GM21515 (cell line): ENCODE measurements around the gene HIF1A.
"Not testable (repeated sequence)": the region's sequence is repeated elsewhere in the genome, so short reads cannot be mapped to it uniquely, and the experiment has no call there.

Source experiments
- ATAC-seq: cut with Tn5 transposase; IDR thresholded peaks from one replicate; pipeline ENCODE4 v1.9.1; 2021; ENCODE audit not compliant: unreplicated experiment

The HIF1A gene

DNA sequence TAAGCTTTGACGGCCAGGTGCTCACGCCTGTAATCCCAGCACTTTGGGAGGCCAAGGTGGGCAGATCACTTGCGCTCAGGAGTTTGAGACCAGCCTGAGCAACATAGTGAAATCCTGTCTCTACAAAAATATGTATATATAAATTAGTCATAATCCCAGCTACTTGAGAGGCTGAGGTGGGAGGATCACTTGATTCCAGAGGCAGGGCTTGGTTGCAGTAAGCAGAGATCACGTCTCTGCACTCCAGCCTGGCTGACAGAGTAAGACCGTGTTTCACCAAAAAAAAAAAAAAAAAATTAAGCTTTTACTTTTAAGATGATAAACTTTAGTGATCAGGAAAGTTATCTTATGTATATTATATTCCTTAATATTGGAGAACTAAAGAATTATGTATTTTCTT is 48.9 kb downstream of the HIF1A start:
- no peak for ATAC-seq

DNA sequence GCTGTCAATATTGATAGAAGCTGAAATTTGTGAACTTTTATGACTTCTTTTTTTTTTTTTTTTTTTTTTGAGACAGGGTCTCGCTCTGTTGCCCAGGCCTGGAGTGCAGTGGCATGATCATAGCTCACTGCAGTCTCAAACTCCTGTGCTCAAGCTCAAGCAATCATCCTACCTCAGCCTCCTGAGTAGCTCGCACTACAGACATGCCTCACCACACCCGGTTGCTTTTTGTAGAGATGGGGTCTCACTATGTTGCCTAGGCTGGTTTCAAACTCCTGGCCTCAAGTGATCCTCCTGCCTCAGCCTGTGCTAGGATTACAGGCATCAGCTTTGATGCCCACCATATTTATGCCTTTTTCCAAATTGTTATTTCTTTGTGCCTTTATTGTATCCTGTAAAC is 51.0 kb downstream of the HIF1A start:
- ATAC-seq = not testable (repeated sequence)

DNA sequence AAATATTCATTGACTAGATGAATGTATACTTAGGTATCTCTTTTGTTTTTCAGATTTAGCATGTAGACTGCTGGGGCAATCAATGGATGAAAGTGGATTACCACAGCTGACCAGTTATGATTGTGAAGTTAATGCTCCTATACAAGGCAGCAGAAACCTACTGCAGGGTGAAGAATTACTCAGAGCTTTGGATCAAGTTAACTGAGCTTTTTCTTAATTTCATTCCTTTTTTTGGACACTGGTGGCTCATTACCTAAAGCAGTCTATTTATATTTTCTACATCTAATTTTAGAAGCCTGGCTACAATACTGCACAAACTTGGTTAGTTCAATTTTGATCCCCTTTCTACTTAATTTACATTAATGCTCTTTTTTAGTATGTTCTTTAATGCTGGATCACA is 51.6 kb downstream of the HIF1A start:
- ATAC-seq = no peak

DNA sequence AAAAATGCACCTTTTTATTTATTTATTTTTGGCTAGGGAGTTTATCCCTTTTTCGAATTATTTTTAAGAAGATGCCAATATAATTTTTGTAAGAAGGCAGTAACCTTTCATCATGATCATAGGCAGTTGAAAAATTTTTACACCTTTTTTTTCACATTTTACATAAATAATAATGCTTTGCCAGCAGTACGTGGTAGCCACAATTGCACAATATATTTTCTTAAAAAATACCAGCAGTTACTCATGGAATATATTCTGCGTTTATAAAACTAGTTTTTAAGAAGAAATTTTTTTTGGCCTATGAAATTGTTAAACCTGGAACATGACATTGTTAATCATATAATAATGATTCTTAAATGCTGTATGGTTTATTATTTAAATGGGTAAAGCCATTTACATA is 52.0 kb downstream of the HIF1A start:
- ATAC-seq = no peak

DNA sequence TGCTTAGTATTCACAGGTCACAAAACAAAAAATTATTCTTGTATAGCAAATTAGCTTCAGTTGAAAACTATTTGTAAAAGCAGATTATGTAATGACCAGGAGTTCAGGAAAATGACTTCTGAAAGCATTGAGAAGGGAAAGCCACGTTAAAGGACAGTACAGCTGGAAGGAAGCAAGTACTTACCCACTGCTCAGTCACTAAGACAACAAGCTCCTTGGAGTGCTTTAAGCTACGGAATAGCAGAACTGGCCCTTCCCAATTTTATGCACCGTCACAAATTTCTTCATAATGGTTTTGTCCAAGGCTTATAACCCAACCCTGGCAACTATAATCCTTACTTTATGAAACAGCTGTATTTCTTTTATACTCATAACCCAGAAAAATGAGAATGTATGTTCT is 54.0 kb downstream of the HIF1A start:
- ATAC-seq = no peak

DNA sequence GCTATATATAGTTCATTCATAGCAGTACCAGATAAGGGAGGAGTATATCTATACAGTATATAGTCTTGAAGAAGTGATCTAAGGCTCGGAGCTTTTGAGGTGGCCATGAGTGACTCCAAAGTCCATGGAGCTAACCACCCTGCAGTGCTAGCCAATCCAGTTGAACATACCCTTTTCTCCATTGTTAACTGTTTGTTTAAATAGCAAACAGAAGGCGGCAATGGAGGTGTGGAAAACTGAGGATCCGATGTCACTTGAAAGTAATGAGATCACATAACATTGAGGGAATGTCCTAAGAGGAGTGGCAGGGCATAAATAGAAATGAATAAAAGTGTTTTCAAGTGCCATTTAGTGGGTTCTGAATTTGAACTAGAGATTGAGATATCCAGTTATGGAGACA is 54.6 kb downstream of the HIF1A start:
- ATAC-seq = no peak

DNA sequence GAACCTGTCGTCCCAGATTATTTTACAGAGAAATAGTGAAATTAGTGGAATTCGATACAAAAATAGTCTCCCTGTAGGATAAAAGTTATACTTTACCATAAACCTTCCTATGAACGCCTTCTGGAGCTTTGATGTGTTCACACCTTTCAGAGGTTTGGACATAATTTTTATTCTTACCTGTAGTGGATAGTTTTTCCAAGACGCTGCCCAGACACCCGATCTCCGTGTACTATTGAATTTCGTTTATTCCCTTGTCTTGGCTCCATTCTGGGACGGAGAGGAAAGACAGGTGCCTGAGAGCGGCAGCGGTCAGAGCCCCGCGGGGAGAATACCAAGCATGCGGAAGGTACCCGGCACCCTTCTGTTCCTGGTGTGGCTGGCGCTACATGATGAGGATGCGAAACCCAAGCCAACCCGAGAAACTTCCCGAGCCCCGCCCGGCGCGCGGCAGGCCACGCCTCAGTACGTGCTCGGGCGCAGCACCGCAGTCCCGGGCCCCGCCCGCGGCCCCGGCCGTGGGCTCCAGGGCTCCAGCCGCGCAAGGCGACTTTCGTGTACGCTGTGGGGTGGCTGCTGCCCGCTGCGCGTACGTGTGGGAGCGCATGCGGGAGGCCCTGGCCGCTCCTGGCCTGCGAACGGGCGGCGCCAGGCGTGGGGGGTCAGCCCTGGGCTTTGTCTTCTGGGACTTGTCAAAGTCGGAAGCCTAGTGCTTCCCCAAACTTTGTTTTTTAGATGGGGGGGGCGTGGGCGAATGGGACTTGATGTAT is 55.6 kb downstream of the HIF1A start:
- peak; percentile 91 for ATAC-seq

DNA sequence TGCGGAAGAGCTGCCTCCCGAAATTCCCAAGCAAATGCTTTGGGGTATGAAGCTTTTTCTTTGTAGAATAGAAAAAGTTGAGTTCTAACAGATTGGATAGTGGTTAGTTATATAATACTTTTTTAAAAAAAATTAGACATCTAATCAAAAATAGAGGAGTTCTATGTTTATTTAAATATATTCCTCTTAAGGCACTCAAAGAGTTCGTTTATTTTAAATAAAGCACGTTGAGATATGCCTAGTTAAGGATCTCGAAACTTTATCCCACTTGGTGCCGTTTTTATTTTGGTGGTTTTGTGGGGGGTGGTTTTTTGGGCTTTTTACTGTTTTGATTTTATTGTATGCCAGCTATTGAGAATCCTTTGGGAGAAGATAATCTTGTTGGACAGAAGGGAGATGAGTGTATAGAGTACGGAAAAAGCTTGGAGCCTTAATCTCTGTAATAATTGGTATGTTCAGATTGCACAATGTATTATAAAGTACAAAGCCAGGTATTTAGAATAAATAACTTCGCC is 56.2 kb downstream of the HIF1A start:
- ATAC-seq = no peak

DNA sequence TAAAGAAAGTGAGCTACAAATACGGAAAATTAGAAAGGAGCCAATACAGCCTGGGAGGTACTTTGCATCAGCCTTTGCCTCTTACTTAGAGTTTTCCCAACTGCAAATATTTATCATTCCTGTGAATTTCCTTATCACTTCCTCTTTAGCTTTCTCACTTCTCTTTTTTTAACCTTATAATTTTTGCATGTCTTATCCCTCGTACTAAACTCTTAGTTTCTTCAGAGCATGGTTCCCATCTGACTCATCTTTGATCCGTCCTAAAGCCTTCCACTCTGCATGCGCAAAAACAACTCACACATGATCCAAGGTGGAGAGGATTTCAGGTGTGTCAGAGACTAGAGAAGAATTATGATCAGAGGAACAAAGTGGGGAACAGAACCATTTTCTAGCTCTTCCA is 57.3 kb downstream of the HIF1A start:
- peak; percentile 35 for ATAC-seq

DNA sequence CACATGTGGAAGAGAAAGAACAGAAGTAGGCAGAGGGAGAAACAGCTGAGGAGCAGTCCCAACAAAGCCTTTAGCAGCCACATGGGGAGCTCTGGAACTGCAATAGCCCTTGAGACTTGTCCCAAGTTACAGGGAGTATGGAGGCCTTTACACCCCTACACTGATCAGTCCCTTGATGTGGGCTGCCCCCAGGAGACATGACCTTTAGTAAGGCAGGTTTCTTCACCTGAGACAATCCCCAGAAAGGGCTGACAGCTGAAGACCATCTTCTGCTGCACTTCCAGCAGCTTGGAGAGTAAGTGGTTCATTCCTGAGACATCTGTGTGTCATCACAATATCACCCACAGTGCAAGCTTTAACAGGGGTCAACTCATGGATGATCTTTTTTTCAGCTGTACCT is 58.3 kb downstream of the HIF1A start:
- ATAC-seq = no peak

DNA sequence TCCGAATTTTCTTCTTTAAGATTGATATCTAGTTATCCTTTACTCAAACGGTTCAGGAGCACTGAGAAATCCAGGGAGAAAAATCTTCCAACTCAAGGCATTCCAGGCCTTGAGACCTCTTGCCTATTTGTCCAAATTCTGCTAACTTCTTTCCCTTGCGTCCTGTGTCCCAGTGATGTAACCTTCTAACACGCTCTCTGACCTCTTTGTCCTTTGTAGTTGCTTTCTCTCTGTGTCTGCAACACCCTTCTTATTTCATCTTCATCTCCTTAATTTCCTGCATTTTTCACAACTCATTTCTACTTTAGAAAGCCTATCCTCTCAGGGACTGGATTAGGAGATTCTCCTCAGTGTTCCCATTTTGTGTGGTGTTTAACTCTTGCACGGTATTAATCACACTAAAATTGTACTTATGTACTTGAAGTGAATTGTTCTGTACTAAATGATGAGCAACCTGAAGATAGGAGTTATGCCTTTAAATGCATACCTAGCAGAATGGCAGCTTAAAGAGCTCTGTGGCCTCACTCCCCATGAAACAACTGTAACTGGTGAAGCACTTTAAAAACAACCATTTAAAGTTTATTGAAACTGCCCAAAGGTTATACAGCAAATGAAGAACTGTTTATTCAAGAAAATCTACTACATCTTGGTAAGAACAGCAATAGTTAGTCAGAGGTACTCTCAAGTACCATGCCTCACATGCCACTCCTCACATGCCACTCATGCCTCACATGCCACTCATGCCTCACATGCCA is 59.5 kb downstream of the HIF1A start:
- no peak for ATAC-seq

DNA sequence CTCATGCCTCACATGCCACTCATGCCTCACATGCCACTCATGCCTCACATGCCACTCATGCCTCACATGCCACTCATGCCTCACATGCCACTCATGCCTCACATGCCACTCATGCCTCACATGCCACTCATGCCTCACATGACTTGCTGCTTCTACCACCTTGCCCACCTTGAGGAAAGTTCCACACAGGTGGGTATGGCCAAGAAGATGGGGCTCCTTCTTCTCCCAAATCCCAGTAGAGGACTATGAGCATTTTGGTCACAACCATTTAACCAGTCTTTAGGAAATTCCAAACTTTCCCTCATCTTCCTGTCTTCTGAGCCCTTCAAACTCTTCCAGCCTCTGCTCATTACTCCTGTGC is 60.0 kb downstream of the HIF1A start:
- ATAC-seq = not testable (repeated sequence)

DNA sequence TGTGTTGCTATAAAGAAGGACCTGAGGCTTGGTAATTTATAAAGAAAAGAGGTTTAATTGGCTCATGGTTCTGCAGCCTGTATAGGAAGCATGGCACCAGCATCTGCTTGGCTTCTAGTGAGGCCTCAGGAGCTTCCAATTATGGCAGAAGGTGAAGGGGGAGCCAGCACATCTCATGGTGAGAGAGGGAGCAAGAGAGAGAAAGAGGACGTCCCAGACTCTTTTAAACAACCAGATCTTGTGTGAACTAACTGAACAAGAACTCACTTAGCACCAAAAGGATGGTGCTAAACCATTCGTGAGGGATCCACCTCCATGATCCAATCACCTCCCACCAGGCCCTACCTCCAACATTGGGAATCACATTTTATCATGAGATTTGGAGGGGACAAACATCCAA is 60.8 kb downstream of the HIF1A start:
- no peak for ATAC-seq

DNA sequence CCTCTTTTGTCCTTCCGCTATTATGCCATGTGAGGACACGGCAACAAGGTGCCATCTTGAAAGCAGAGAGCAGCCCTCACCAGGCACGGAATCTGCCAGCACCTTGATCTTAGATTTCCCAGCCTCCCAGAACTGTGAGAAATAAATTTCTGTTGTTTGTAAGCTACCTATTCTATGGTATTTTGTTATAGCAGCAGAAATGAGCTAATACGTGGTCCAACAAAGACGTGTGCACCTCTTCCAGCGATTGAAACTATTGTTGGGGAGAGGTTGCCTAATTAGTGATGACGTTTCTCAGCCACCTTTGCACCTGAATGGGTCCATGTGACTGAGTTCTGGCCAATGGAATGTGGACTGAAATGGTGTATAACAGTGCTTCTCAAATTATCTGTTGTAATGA is 64.6 kb downstream of the HIF1A start:
- ATAC-seq = no peak

DNA sequence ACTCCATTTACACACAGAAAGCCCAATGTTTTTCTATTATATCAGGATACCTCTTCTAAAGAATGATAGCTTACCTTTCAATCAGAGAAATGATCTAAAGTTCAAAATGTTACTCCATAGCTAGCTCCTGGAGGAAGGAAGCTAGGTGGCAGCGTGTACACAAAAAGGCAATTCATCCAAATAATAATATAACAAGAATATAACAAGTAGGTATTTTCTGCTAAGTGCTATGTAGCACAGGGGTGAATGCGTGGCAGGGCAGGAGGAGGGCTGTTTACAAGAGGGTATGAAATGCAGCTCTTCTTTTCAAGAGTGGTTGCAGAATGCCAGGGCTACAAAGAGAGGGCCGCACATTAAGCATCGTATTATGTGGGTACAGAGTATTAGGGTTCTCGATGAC is 66.2 kb downstream of the HIF1A start:
- peak; percentile 3 for ATAC-seq

DNA sequence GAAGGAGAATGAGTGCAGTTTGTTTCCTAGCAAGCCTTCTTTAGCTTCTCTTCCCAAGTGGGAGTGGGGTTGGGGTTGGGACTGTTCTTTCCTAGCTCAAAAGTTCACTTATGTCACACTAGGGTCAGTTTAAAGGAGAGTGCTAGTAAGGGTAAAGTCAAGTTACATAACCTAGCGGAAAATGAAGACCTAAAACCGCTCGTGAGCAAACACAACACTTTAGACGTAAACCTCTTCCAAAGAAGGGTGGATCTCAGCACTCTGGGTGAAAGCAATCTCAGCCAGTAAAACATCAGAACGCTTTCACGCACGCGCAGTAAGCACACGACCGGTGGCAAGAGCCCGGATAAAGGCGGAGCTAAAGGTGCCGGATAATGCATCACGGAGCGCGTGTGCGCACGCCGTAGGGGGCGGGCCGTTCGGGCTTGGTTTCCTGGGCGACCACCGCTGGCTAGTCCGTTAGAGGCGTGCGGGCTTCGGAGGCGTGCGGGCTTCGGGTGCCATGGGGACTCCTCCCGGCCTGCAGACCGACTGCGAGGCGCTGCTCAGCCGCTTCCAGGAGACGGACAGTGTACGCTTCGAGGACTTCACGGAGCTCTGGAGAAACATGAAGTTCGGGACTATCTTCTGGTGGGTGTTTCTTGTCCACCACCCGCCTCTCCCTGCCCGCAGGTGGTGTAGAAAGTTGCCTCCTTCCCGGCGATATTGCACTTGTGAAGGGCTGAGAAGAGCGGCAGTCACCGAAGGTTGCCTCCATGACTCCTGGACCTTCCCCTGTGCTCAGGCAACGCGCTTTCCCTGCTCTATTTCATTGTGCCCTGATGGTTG is 66.9 kb downstream of the HIF1A start, which contains the start of gene SNAPC1:
Gene SNAPC1 (plus strand): TSS at position 462 of the 828 bp plus-strand sequence. CDS start 41 bp downstream, at position 503.
- peak; percentile 99 for ATAC-seq

DNA sequence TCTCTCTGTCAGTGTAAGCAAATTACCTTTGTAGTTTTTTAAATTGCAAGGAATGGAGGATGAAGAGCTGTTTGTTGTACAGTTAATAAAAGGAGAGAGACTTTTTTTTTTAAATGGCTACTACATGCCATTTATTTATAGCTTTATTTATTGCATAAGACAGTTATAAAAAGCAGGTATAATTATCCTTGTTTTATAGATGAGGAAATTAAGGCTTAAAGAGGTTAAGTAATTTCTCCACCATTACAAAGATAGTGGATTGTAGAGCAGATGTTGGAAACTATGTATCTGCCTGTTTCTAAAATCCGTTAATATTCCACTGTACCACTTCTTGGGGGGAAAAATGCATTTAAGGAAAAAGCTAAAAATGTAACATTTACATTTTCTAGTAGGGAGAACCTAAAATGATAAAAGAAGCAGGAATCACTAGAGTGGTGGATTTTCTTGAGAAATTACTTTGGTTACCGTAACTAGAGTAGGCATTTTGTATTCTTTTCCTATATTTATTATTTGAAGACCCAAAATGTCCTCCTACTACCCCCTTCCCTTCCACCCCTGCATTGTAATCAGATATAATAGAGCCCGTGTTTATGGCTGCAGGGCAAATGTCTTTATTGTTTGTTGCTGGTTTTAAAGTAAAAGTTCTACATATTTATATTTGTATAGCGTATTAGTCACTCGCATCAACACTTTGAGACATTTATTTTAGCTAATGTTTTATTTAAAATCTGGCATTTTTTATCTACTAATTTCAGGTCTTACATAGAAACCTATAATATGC is 69.2 kb downstream of the HIF1A start:
- ATAC-seq = no peak

DNA sequence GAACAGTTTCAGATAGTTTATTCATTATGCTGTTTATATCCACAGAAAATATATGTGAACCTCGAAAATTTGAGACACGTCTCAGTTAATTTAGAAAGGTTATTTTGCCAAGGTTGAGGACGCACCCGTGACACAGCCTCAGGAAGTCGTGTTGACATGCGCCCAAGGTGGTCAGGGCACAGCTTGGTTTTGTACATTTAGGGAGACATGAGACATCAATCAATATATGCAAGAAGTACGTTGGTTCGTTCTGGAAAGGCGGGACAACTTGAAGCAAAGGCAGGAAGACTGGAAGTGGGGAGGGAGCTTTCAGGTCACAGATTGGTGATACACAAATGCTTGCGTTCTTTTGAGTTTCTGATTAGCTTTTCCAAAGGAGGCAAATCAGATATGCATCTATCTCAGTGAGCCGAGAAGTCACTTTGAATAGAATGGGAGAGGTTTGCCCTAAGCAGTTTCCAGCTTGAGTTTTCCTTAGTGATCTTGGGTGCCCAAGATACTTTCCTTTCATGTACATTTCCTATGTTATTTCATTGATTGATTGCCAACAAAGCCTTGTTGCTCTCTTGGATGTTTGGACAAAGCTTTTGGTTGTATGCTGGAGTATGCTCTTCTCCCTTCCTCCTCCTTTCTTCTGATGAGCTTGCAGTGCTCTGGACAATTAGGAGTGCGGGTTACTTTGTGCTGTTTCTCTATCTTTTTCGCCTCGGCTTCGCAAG is 70.1 kb downstream of the HIF1A start:
- no peak for ATAC-seq

DNA sequence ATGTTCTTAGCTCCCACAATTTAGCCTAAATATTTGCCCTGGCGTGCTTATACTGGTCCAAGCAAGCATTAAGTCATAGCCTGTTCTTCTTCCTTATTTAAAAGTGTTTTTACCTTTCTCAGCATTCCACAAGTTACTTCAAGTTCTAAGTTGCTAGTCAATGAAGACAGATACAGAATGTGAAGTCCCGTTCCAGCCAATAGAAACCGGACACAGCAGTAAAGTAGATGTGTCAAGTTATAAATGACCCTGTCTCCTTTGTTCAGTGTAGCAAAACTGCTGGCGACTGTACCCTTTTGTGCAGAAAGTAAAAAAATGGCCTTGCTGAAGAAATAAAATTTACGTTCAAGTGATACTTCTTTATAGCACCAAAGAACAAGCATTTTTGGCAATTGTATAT is 70.8 kb downstream of the HIF1A start:
- no peak for ATAC-seq

DNA sequence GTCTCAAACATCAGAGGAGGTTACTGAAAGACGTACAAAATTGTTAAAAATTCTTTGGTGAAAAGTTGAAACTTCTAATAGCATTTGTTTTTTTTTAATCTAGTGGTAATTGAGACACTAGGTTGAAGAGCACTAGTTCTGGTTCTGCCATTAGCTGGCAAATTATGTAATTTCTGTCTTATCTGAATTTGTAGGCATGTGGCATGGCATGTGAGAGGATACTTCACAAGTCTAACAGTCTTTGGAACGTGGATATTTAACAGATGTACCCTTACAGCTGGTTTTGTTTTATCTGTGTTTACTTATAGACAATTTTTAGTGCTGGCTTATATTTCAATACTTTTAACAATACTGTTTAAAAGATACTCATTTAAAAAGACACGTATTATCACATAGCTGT is 72.9 kb downstream of the HIF1A start:
- ATAC-seq = no peak
